SK-N-SH treated with all-trans-retinoic acid at 6 μM for 48 hours (cell line): ENCODE results near the gene SELPLG.

Experiments
- ZC3H10 ChIP-seq: fragments of 250-450 bp; sonication (Bioruptor Pico); IDR thresholded peaks from 2 replicates; pipeline ENCODE4 v1.5.1; 2021; ENCODE audit warnings: mild to moderate bottlenecking, moderate library complexity
- ZFP3 ChIP-seq: fragments of 250-450 bp; sonication (Bioruptor Pico); IDR thresholded peaks from 2 replicates; pipeline ENCODE4 v1.5.0; 2020; ENCODE audit warnings: mild to moderate bottlenecking, moderate library complexity
- ZNF70 ChIP-seq: fragments of 450-650 bp; formaldehyde crosslinking; IDR thresholded peaks from 2 replicates; pipeline ENCODE4 v1.5.0; 2020; ENCODE audit warnings: mild to moderate bottlenecking, moderate library complexity
- ZNF8 ChIP-seq: fragments of 450-650 bp; formaldehyde crosslinking; IDR thresholded peaks from 2 replicates; pipeline ENCODE4 v1.5.0; 2020; ENCODE audit warnings: mild to moderate bottlenecking, moderate library complexity
- TF ChIP-seq, protein P1 (sequence below): fragments of 250-450 bp; sonication (Bioruptor Pico); IDR thresholded peaks from 2 replicates; pipeline ENCODE4 v1.8.0; 2021; ENCODE audit warnings: low read depth, mild to moderate bottlenecking, moderate library complexity, borderline replicate concordance
- TF ChIP-seq, protein P2 (sequence below): fragments of 250-450 bp; sonication (Bioruptor Pico); IDR thresholded peaks from 2 replicates; pipeline ENCODE4 v1.8.0; 2020; ENCODE audit warnings: mild to moderate bottlenecking, moderate library complexity, borderline replicate concordance
- TF ChIP-seq, protein P3 (sequence below): fragments of 250-450 bp; sonication (Bioruptor Pico); IDR thresholded peaks from 2 replicates; pipeline ENCODE4 v1.5.1; 2020; ENCODE audit warnings: low read depth, mild to moderate bottlenecking, moderate library complexity

DNA sequence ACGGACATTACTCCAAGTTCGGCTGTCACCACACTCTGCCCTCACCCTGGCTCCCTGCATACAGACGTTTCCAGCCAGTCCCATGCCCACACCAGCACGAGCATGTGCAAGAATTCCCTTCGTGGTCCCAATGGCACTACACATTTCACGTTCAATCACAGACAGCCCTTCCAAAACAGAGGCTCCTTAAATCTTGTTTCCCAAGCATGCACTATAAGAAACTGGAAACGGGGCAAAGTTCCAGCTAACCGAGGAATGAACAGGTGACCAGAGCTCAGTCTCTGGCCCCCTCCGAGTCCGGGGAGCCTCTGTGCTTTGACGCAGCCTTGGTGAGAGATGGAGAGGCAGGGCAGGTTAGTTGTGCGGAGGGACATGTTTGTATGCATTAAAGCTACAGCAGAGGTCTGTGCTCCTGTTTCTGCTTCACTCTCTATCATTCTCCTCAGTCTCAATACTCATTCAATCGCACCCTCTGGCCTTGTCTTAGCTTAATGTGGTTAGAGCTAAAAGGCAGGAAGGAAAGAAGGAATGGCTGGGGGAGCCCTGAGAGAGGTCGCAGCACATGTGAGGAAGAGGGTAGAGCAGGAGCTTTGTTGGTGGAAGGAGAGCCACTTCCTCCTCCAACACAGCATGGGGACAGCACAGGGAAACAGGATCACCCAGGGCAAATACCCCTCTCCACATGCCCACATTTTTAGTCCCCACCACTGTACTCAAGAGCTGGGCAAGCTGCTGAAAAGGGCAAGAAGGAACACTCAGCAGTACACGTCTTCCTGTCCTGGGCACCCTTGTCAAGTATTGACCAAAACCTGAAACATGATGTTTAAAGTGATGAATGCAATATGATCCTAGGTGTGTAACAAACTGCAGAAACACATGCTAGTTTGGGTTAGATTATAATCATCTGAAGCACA, 12.2 kb upstream of the SELPLG start:
- TF ChIP-seq, protein P1, sequence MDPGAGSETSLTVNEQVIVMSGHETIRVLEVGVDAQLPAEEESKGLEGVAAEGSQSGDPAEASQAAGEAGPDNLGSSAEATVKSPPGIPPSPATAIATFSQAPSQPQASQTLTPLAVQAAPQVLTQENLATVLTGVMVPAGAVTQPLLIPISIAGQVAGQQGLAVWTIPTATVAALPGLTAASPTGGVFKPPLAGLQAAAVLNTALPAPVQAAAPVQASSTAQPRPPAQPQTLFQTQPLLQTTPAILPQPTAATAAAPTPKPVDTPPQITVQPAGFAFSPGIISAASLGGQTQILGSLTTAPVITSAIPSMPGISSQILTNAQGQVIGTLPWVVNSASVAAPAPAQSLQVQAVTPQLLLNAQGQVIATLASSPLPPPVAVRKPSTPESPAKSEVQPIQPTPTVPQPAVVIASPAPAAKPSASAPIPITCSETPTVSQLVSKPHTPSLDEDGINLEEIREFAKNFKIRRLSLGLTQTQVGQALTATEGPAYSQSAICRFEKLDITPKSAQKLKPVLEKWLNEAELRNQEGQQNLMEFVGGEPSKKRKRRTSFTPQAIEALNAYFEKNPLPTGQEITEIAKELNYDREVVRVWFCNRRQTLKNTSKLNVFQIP (CRISPR knock-in tag), result no peak
- TF ChIP-seq, protein P2, sequence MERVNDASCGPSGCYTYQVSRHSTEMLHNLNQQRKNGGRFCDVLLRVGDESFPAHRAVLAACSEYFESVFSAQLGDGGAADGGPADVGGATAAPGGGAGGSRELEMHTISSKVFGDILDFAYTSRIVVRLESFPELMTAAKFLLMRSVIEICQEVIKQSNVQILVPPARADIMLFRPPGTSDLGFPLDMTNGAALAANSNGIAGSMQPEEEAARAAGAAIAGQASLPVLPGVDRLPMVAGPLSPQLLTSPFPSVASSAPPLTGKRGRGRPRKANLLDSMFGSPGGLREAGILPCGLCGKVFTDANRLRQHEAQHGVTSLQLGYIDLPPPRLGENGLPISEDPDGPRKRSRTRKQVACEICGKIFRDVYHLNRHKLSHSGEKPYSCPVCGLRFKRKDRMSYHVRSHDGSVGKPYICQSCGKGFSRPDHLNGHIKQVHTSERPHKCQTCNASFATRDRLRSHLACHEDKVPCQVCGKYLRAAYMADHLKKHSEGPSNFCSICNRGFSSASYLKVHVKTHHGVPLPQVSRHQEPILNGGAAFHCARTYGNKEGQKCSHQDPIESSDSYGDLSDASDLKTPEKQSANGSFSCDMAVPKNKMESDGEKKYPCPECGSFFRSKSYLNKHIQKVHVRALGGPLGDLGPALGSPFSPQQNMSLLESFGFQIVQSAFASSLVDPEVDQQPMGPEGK (CRISPR knock-in tag), result no peak
- TF ChIP-seq ZFP3 (CRISPR knock-in tag) (no peak), ZNF8 (CRISPR knock-in tag) (no peak), ZNF70 (no peak), ZC3H10 (no peak)
- TF ChIP-seq, protein P3, sequence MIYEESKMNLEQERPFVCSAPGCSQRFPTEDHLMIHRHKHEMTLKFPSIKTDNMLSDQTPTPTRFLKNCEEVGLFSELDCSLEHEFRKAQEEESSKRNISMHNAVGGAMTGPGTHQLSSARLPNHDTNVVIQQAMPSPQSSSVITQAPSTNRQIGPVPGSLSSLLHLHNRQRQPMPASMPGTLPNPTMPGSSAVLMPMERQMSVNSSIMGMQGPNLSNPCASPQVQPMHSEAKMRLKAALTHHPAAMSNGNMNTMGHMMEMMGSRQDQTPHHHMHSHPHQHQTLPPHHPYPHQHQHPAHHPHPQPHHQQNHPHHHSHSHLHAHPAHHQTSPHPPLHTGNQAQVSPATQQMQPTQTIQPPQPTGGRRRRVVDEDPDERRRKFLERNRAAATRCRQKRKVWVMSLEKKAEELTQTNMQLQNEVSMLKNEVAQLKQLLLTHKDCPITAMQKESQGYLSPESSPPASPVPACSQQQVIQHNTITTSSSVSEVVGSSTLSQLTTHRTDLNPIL (CRISPR knock-in tag), result no peak
